ENCODE measurements around the gene ODC1.

DNA sequence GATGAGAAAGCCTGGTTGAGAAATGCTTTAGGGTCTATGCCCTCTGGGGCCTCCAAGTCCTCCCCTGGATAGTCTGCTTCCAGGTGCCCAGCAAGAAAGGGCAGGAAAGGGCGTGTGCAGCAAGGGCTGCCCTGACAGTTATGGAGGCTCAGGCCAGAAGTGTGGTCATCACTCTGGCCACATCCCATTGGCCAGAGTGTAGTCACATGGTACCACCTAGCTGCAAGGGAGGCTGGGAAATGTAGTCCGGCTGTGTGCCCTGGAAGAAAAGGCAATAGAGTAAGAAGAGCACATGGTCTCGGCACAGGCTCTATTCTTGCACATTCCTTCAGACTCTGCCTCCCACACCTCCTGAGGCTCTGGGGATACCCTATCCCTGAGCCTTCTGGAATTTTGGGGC, 35.7 kb downstream of the ODC1 start:
- TF ChIP-seq, protein P1, sequence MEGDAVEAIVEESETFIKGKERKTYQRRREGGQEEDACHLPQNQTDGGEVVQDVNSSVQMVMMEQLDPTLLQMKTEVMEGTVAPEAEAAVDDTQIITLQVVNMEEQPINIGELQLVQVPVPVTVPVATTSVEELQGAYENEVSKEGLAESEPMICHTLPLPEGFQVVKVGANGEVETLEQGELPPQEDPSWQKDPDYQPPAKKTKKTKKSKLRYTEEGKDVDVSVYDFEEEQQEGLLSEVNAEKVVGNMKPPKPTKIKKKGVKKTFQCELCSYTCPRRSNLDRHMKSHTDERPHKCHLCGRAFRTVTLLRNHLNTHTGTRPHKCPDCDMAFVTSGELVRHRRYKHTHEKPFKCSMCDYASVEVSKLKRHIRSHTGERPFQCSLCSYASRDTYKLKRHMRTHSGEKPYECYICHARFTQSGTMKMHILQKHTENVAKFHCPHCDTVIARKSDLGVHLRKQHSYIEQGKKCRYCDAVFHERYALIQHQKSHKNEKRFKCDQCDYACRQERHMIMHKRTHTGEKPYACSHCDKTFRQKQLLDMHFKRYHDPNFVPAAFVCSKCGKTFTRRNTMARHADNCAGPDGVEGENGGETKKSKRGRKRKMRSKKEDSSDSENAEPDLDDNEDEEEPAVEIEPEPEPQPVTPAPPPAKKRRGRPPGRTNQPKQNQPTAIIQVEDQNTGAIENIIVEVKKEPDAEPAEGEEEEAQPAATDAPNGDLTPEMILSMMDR (IDR thresholded peaks at IDR 0.05): no peak
- no peak for TF ChIP-seq POLR2A (IDR thresholded peaks at IDR 0.05)
- no peak for TF ChIP-seq POLR2AphosphoS5 (IDR thresholded peaks at IDR 0.05)
